Measurements from ENCODE around the gene SPINK13.
A peak's percentile ranks its signal among the peaks of the same experiment; 100 is the strongest.
"Not testable (repeated sequence)": the region's sequence is repeated elsewhere in the genome, so short reads cannot be mapped to it uniquely, and the experiment has no call there.

SPINK13 gene

DNA sequence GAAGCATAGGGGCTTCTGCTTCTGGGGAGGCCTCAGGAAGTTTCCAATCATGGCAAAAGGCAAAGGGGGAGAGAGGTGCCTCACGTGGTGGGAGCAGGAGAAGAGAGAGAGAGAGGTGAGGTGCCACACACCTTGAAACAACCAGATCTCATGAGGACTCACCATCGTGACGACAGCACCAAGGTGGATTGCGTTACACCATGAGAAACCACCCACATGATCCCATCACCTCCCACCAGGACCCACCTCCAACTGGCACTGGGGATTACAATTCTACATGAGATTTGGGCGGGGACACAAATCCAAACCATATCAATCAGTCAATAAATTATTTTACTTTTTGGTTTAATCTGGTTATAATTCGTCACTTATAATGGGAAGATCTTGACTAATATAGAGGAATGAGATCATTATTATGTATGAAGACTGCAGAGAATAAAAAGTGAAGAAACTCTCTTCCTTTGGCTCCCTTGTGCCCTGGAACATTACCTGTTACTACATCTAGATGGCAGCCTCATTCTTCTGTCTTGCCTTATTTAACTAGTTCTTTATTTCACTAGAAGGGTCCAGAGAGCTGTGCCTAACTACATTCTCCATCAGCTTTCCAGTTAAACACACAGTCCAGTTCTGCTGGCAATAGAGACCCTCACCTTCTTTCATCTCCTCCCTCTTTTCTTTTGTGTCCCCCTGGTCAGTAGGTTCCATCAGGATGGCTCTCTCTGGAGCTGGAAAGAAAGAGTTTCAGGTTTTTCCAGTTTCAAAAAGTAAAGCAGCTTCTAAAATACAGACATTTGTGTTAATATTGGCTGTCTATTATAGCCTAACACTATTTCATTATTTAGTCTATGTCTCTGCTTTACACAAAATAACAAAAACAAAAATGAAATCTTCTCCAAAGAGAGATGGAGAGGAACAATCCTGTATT is 21.9 kb downstream of the SPINK13 start:
- DNase-seq, result peak; percentile 7 to 25
- TF ChIP-seq POLR2A (IDR thresholded peaks at IDR 0.05; ENCODE audit: low read length) (no peak), GATA1 (IDR thresholded peaks at IDR 0.05; ENCODE audit: low read depth, low read length) (no peak)

- DNase-seq, result no peak
- TF ChIP-seq POLR2A (IDR thresholded peaks at IDR 0.05; ENCODE audit: low read length) (no peak), GATA1 (IDR thresholded peaks at IDR 0.05; ENCODE audit: low read depth, low read length) (no peak)
These were observed 29.1 kb downstream of the SPINK13 start for GRCh38 chr5:148297731-148298130.

DNA sequence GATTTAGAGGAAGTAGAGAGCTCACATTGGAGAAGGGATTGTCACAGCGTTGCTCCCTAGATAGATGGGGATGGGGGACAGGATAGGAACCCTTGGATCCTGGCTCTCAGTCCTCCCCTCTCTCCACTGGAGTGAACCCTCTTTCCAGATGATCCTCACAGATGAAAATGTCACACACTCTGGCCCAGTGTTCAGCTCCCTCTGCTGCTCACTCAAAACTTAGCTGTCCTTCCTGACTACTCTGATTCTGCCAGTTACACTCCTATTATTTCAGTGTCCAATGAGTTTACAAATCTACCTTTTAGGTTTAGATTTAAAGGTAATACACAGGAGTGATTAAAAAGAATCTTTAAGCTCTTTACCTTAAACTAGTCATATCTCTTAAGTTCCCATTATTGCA is 37.9 kb downstream of the SPINK13 start:
- no peak for TF ChIP-seq POLR2A (IDR thresholded peaks at IDR 0.05; ENCODE audit: low read length)
- no peak for TF ChIP-seq GATA1 (IDR thresholded peaks at IDR 0.05; ENCODE audit: low read depth, low read length)
- DNase-seq, result no peak

- DNase-seq, result no peak
- TF ChIP-seq POLR2A (IDR thresholded peaks at IDR 0.05; ENCODE audit: low read length), result no peak
- no peak for TF ChIP-seq GATA1 (IDR thresholded peaks at IDR 0.05; ENCODE audit: low read depth, low read length)
These were observed 40.4 kb downstream of the SPINK13 start for GRCh38 chr5:148309019-148309418.

- no peak for TF ChIP-seq GATA1 (IDR thresholded peaks at IDR 0.05; ENCODE audit: low read depth, low read length)
- TF ChIP-seq POLR2A (IDR thresholded peaks at IDR 0.05; ENCODE audit: low read length), result no peak
These were observed 41.2 kb downstream of the SPINK13 start for GRCh38 chr5:148309746-148310145.

DNA sequence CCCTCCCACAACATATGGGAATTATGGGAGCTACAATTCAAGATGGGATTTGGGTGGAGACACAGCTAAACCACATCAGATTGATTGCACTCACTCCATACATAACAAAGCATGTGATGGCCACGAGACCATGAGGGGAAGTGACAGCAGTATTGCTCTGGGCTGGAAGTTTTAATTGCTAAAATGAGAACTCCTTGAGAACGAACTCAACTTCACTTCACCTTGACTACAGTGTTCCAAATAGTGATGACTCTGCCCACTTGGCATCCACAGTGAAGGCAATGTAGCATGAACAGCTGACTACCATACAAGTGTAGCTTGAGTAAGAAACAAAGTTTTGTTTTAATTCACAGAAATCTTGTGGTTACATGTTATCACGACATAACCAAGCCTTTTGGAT is 42.9 kb downstream of the SPINK13 start:
- DNase-seq, result no peak
- TF ChIP-seq POLR2A (IDR thresholded peaks at IDR 0.05; ENCODE audit: low read length), result no peak
- no peak for TF ChIP-seq GATA1 (IDR thresholded peaks at IDR 0.05; ENCODE audit: low read depth, low read length)

More at GRCh38 chr5:148309746-148310145, 41.2 kb downstream of the SPINK13 start:
- no peak for DNase-seq

DNA sequence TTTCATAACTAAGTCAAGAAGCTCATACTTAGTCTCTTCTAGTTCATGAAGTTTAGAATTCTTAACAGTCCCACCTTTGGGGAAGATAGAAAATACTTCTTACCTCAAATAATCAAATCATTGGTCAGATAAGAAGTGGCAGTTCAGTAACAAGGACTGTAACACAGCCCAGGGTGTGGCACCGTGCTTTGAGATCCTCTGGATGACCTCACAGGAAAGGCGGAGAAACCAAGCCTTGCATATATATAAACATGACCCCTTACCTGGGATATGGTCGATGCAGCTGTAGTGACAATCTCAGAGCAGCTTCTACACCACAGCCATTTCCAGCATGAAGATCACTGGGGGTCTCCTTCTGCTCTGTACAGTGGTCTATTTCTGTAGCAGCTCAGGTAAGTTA is 43.6 kb downstream of the SPINK13 start, which contains the start of gene SPINK7:
Gene SPINK7 (plus strand): TSS at position 271 of the 400 bp plus-strand sequence. CDS start 61 bp downstream, at position 332.
- no peak for DNase-seq

GRCh38 chr5:148314187-148314586 is 45.6 kb downstream of the SPINK13 start:
- TF ChIP-seq POLR2A (IDR thresholded peaks at IDR 0.05; ENCODE audit: low read length) (no peak), GATA1 (IDR thresholded peaks at IDR 0.05; ENCODE audit: low read depth, low read length) (no peak)
- DNase-seq, result peak in 1 of 2 experiments; percentile 5

More for the DNA sequence above, 43.6 kb downstream of the SPINK13 start, which contains the start of gene SPINK7:
- TF ChIP-seq POLR2A (IDR thresholded peaks at IDR 0.05; ENCODE audit: low read length) (no peak), GATA1 (IDR thresholded peaks at IDR 0.05; ENCODE audit: low read depth, low read length) (no peak)

- TF ChIP-seq POLR2A (IDR thresholded peaks at IDR 0.05; ENCODE audit: low read length) (no peak), GATA1 (IDR thresholded peaks at IDR 0.05; ENCODE audit: low read depth, low read length) (no peak)
- no peak for DNase-seq
These were observed 46.1 kb downstream of the SPINK13 start for GRCh38 chr5:148314731-148315130.

DNA sequence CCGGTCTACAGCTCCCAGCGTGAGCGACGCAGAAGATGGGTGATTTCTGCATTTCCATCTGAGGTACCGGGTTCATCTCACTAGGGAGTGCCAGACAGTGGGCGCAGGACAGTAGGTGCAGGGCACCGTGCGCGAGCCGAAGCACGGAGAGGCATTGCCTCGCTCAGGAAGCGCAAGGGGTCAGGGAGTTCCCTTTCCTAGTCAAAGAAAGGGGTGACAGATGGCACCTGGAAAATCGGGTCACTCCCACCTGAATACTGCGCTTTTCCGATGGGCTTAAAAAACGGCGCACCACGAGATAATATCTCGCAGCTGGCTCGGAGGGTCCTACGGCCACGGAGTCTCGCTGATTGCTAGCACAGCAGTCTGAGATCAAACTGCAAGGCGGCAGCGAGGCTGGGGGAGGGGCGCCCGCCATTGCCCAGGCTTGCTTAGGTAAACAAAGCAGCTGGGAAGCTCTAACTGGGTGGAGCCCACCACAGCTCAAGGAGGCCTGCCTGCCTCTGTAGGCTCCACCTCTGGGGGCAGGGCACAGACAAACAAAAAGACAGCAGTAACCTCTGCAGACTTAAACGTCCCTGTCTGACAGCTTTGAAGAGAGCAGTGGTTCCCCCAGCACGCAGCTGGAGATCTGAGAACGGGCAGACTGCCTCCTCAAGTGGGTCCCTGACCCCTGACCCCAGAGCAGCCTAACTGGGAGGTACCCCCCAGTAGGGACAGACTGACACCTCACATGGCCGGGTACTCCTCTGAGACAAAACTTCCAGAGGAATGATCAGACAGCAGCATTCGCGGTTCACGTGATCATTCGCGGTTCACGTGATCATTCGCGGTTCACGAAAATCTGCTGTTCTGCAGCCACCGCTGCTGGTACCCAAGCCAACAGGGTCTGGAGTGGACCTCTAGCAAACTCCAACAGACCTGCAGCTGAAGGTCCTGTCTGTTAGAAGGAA is 51.7 kb downstream of the SPINK13 start:
- DNase-seq, result not testable (repeated sequence)

DNA sequence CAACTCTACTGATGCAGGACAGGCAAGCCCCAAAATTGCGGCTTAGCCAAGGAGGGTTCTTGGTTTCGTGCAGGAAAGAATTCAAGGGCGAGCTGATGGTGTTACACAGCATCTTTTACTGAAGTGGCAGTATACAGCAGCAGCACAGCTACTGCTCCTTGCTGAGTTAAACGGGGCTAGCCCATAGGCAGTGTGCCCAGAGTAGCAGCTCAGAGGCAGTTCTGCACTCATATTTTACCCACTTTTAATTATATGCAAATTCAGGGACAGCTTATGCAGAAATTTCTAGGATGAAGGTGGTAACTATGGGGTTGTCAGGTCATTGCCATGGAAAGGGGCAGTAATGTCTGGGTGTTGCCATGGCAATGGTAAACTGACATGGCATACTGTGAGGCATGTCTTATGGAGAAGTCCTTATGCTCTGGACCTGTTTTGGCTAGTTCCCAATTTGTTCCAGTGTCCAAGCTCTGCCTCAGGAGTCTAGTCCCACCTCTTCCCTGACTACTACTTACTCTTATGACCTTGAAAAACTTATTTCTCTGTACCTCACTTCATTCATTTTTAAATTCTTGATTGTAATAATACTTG is 64.8 kb downstream of the SPINK13 start:
- no peak for DNase-seq
- TF ChIP-seq POLR2A (IDR thresholded peaks at IDR 0.05; ENCODE audit: low read length) (no peak), GATA1 (IDR thresholded peaks at IDR 0.05; ENCODE audit: low read depth, low read length) (no peak)

GRCh38 chr5:148335259-148335658 is 66.7 kb downstream of the SPINK13 start, which contains the start of gene SPINK9:
TSS of gene SPINK9 (plus strand) at chr5:148335559. CDS start at chr5:148335614, 55 bp downstream.
- TF ChIP-seq POLR2A (IDR thresholded peaks at IDR 0.05; ENCODE audit: low read length) (no peak), GATA1 (IDR thresholded peaks at IDR 0.05; ENCODE audit: low read depth, low read length) (no peak)
- DNase-seq, result no peak
